Measurements from ENCODE around the gene CYP1B1.
"Not testable (repeated sequence)": the region's sequence is repeated elsewhere in the genome, so short reads cannot be mapped to it uniquely, and the experiment has no call there.

The CYP1B1 gene

GRCh38 chr2:38095079-38095995 lies 19.4 kb upstream of the CYP1B1 start:
- DNase-seq (ENCODE audit: low spot score), result no peak
- in situ Hi-C loops (cut with MboI; ENCODE audit: low sequenced_read_pairs, unreplicated experiment), result no loop called here
- no peak for TF ChIP-seq CTCF (IDR thresholded peaks at IDR 0.05; ENCODE audit: borderline replicate concordance, control extremely low read depth, extremely low read depth, insufficient read depth, missing control alignments)

- in situ Hi-C loops (cut with MboI; ENCODE audit: low sequenced_read_pairs, unreplicated experiment), result no loop called here
- no peak for DNase-seq (ENCODE audit: low spot score)
- no peak for TF ChIP-seq CTCF (IDR thresholded peaks at IDR 0.05; ENCODE audit: borderline replicate concordance, control extremely low read depth, extremely low read depth, insufficient read depth, missing control alignments)
Measured at GRCh38 chr2:38093527-38094165, 17.7 kb upstream of the CYP1B1 start.

GRCh38 chr2:38092196-38092902 lies 16.4 kb upstream of the CYP1B1 start:
- in situ Hi-C loops (cut with MboI; ENCODE audit: low sequenced_read_pairs, unreplicated experiment), result no loop called here
- DNase-seq (ENCODE audit: low spot score), result no peak
- no peak for TF ChIP-seq CTCF (IDR thresholded peaks at IDR 0.05; ENCODE audit: borderline replicate concordance, control extremely low read depth, extremely low read depth, insufficient read depth, missing control alignments)

GRCh38 chr2:38091760-38092159 lies 15.8 kb upstream of the CYP1B1 start:
- no peak for DNase-seq (ENCODE audit: low spot score)
- TF ChIP-seq CTCF (IDR thresholded peaks at IDR 0.05; ENCODE audit: borderline replicate concordance, control extremely low read depth, extremely low read depth, insufficient read depth, missing control alignments), result no peak
- in situ Hi-C loops (cut with MboI; ENCODE audit: low sequenced_read_pairs, unreplicated experiment), result no loop called here

- in situ Hi-C loops (cut with MboI; ENCODE audit: low sequenced_read_pairs, unreplicated experiment), result no loop called here
- no peak for DNase-seq (ENCODE audit: low spot score)
- TF ChIP-seq CTCF (IDR thresholded peaks at IDR 0.05; ENCODE audit: borderline replicate concordance, control extremely low read depth, extremely low read depth, insufficient read depth, missing control alignments), result no peak
Measured at GRCh38 chr2:38090928-38091327, 15.0 kb upstream of the CYP1B1 start.

GRCh38 chr2:38090212-38090611 lies 14.3 kb upstream of the CYP1B1 start:
- in situ Hi-C loops (cut with MboI; ENCODE audit: low sequenced_read_pairs, unreplicated experiment); DNase-seq (ENCODE audit: low spot score): not testable (repeated sequence)

- in situ Hi-C loops (cut with MboI; ENCODE audit: low sequenced_read_pairs, unreplicated experiment); DNase-seq (ENCODE audit: low spot score): not testable (repeated sequence)
Measured at GRCh38 chr2:38085998-38086698, 10.2 kb upstream of the CYP1B1 start.

GRCh38 chr2:38084556-38084955 lies 8.6 kb upstream of the CYP1B1 start:
- DNase-seq (ENCODE audit: low spot score); in situ Hi-C loops (cut with MboI; ENCODE audit: low sequenced_read_pairs, unreplicated experiment): not testable (repeated sequence)

GRCh38 chr2:38082727-38083126 lies 6.8 kb upstream of the CYP1B1 start:
- in situ Hi-C loops (cut with MboI; ENCODE audit: low sequenced_read_pairs, unreplicated experiment); DNase-seq (ENCODE audit: low spot score): not testable (repeated sequence)

All from GM13976 (cell line).